Astrocyte of the cerebellum (primary cell): ENCODE results near the gene MLX.
"Not testable (repeated sequence)": the region's sequence is repeated elsewhere in the genome, so short reads cannot be mapped to it uniquely, and the experiment has no call there.

Experiments used
- DNase-seq: peaks from one replicate; pipeline ENCODE4 v3.0.0-alpha.2; 2011; ENCODE audit warnings: low read depth
- H3K4me3 ChIP-seq: 2 replicates; pipeline ENCODE4 v1.5.1; 2011; ENCODE audit warnings: mild to moderate bottlenecking, low read depth, low read length, moderate library complexity
- CTCF ChIP-seq: IDR thresholded peaks from 2 replicates; pipeline ENCODE4 v1.5.1; 2012; ENCODE audit warnings: low read length, low read depth, moderate library complexity, mild to moderate bottlenecking; ENCODE audit errors: missing control alignments
- in situ Hi-C: cut with HindIII; loops from 2 replicates; pipeline ENCODE4 v1.10.0; 2017; ENCODE audit warnings: low sequenced_read_pairs

The MLX gene

GRCh38 chr17:42548993-42549755 is 17.7 kb upstream of the MLX start:
- DNase-seq, result no peak
- in situ Hi-C loops, result no loop called here
- TF ChIP-seq CTCF, result no peak
- H3K4me3 ChIP-seq, result no peak overlapping the region

DNA sequence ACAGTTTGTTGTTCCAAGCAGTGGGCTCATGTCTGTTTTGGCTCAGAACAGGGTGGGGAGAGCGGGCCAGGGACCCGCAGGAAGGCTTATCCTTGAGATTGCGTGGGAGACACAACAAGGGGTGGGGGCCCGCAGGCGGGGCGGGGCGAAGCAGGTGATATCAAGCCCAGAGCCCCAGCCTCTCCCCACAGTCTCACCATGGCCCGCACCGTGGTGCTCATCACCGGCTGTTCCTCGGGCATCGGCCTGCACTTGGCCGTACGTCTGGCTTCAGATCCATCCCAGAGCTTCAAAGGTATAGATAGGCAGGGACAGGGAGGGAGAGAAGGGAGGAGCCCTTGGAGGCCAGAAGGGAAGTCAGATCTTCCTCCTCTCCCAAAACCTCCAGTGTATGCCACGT is 14.2 kb upstream of the MLX start, which contains the start of gene HSD17B1:
HSD17B1 (plus strand) TSS at position 188 of the 400 bp plus-strand sequence; CDS start at position 199, 11 bp downstream.
- DNase-seq, in situ Hi-C loops: not testable (repeated sequence)
- peak within 1 kb of the TSS; percentile 75 for H3K4me3 ChIP-seq

- peak overlapping the region; percentile 75 for H3K4me3 ChIP-seq
- in situ Hi-C loops, result no loop called here
- no peak for TF ChIP-seq CTCF
- no peak for DNase-seq
Observed at GRCh38 chr17:42553161-42553818, 13.6 kb upstream of the MLX start.

DNA sequence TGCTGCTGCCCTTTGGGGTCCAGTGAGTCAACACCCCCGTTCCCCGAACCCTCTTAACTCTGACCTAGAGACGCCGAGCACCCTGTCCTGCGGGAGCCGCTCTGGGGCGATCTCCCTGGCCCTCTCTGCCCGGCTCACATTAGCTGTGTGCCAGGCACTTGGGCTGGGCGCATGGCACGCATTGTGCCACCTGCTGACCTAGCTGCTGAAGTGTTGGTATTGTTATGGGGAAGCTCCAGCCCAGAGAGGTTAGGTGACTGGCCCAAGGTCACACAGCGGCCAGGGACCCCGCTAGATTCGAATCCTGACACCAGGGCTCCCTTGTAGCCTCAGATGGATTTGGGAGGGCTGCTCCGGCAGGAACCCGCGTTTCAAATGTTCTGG is 13.0 kb upstream of the MLX start:
- no peak for TF ChIP-seq CTCF
- no peak for DNase-seq
- in situ Hi-C loops, result no loop called here
- peak overlapping the region; percentile 75 for H3K4me3 ChIP-seq

- no peak for DNase-seq
- H3K4me3 ChIP-seq, result peak overlapping the region; percentile 75
- TF ChIP-seq CTCF, result no peak
- in situ Hi-C loops, result no loop called here
Observed at GRCh38 chr17:42554250-42555121, 12.4 kb upstream of the MLX start.

DNA sequence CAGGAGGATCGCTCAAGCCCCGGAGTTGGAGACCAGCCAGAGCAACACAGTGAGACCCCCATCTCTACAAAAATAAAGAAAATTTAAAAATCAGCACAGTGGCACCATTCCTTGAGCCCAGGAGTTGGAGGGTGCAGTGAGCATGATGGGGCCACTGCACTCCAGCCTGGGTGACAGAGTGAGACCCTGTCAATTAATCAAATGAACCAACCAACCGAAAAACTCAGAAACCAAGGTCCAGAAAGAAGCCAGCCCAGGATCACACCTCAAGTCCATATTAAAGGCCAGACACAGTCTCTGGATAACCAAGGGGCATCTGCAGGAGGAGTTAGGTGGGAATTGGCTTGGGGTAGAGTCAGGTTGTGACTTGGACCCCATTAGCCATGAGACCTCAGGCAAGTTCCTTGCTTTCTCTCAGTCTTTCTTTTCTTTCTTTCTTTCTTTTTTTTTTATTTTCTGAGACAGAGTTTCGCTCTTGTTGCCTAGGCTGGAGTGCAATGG is 11.7 kb upstream of the MLX start:
- in situ Hi-C loops, result no loop called here
- TF ChIP-seq CTCF, result no peak
- H3K4me3 ChIP-seq, result peak overlapping the region; percentile 75
- DNase-seq, result no peak

GRCh38 chr17:42555961-42556617 is 10.8 kb upstream of the MLX start:
- in situ Hi-C loops, H3K4me3 ChIP-seq, DNase-seq: not testable (repeated sequence)
